ENCODE measurements around the gene IRF3. TPM values are rescaled to one million over a fixed set of nuclear protein-coding genes. Genes with fewer than 3 reads are reported as not detected.
A peak's percentile ranks its signal among the peaks of the same experiment; 100 is the strongest.

The IRF3 gene
- total RNA-seq, 1 experiment from 2014 or later = 205 TPM

GRCh38 chr19:49683814-49684250 lies 18.2 kb upstream of the IRF3 start:
- Histone ChIP-seq H3K23me2 (ENCODE audit: insufficient read length, low read depth, low read length, poor library complexity, severe bottlenecking) (no peaks in the 10 kb centered on the region), H4K8ac (replicated peaks; ENCODE audit: insufficient read length, low read depth, low read length) (no peak overlapping the region), H2BK15ac (ENCODE audit: low read depth, low read length) (no peak overlapping the region), H2BK120ac (ENCODE audit: low read depth, low read length, poor library complexity, severe bottlenecking) (no peak overlapping the region), H3K4me1 (ENCODE audit: insufficient read depth, low read length) (peaks cover 12% of the 10 kb centered on the region; the same call in 1 of the 2 replicates), H3K18ac (ENCODE audit: insufficient read length, low read depth, low read length) (no peak overlapping the region), H4K20me1 (ENCODE audit: control insufficient read depth, insufficient read depth, insufficient read length) (no peaks in the 10 kb centered on the region), H2BK5ac (ENCODE audit: insufficient read length, low read length) (no peak overlapping the region), H3T11ph (ENCODE audit: low read length) (no peak overlapping the region), H4K5ac (ENCODE audit: insufficient read length, low read depth, low read length) (no peak overlapping the region), H2BK12ac (ENCODE audit: insufficient read length, low read depth, low read length) (no peak overlapping the region), H3K27me3 (ENCODE audit: insufficient read depth, low read length) (no peaks in the 10 kb centered on the region), H3K9ac (ENCODE audit: extremely low read depth, insufficient read length, low read length) (no peak overlapping the region), H2AK5ac (ENCODE audit: insufficient read length, low read length) (no peak overlapping the region), H4K91ac (ENCODE audit: insufficient read length, low read depth, low read length) (no peak overlapping the region), H3K79me2 (ENCODE audit: insufficient read depth, low read length) (peaks cover 10% of the 10 kb centered on the region; the same call in 1 of the 2 replicates), H3K14ac (ENCODE audit: insufficient read depth, low read length) (no peak overlapping the region), H3K9me3 (ENCODE audit: control insufficient read depth, low read depth, low read length) (no peaks in the 10 kb centered on the region), H3K4ac (ENCODE audit: low read depth, low read length) (no peak overlapping the region), H3K27ac (ENCODE audit: insufficient read length, low read depth, low read length) (no peak overlapping the region), H2BK20ac (ENCODE audit: low read depth, low read length, poor library complexity, severe bottlenecking) (no peak overlapping the region), H3K23ac (ENCODE audit: insufficient read length, low read depth, low read length) (no peak overlapping the region), H3K56ac (ENCODE audit: insufficient read length, low read depth, low read length) (no peak overlapping the region), H3K4me2 (ENCODE audit: insufficient read depth, insufficient read length, low read length) (no peak overlapping the region), H3K79me1 (ENCODE audit: insufficient read depth, low read depth, low read length, poor library complexity, severe bottlenecking) (peaks cover 2% of the 10 kb centered on the region), H2AFZ (ENCODE audit: low read length) (no peak overlapping the region)
- H3K27ac Mint-ChIP-seq = peak overlapping the region in 2 of 3 experiments; percentile 11 to 88; a peak in 1 of 7 replicates
- H3K4me1 Mint-ChIP-seq = peaks cover 28 to 59% of the 10 kb centered on the region in 2 experiments
- no CpG with 5 or more reads among the region's 18 CpGs for WGBS (ENCODE audit: extremely low coverage, insufficient read length, low lambda C conversion rate)
- H3K36me3 Mint-ChIP-seq (ENCODE audit: insufficient read depth in 1 of 3, low read depth in 3 of 3) = peaks cover 46 to 73% (median 63%) of the 10 kb centered on the region in 3 experiments
- no peak for TF ChIP-seq CTCF (conservative IDR thresholded peaks at IDR 0.05)
- H3K9me3 Mint-ChIP-seq = no peaks in the 10 kb centered on the region; a peak in 2 of 5 replicates
- peak overlapping the region in 1 of 2 experiments; percentile 46; a peak in 2 of 5 replicates for H3K4me3 Mint-ChIP-seq
- H3K27me3 Mint-ChIP-seq (ENCODE audit: low read depth) = no peaks in the 10 kb centered on the region; the same call in 1 of the 2 replicates
- DNase-seq = no peak
